T1000 (cell line): ENCODE results near the gene INO80C.

ENCODE experiments used
- DNase-seq: peaks from one replicate; lab custom pipeline; 2025; ENCODE audit warnings: mixed read lengths; lab: John Stamatoyannopoulos, UW

INO80C gene, protein sequence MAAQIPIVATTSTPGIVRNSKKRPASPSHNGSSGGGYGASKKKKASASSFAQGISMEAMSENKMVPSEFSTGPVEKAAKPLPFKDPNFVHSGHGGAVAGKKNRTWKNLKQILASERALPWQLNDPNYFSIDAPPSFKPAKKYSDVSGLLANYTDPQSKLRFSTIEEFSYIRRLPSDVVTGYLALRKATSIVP

DNA sequence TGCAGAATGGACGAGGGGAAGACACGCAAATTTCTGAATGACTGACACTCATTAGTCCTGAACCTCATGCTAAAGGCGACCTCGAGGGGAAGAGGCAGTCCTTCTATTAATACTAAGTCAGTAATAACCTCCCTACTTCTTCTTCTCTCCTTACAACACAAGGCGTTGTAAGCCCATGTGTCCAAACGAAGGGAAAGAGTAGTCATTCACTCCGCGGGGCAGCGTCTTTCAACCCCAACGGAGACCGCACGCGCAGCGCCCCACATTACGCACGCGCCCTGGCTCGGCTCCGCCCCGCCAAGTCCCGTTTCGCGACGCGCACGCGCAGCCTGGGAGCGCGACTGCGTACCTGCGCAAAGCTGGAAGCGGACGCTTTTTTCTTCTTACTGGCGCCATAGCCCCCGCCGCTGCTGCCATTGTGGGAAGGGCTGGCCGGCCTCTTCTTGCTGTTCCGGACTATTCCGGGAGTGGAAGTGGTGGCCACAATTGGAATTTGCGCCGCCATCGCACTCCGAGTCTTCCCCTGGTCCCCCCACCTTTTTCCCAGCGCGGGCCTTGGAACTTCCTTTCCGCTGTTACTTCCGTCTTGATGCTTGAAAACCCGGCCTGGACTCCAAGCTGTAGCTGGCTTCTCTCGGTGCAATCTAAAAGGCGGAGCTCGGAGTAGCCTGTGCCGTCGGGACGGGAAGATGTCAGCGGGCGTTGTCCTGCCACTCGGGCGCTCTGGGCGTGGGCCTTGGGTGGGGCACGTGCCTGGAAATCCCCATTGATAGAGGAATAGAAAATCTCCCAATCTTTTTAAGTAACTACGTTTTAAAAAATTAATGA lies at the start of gene INO80C:
Gene INO80C, minus strand, starts transcription at position 591 of the 828 bp plus-strand sequence. Its CDS starts 86 bp downstream, at position 505.
- DNase-seq = peak; percentile 68

DNA sequence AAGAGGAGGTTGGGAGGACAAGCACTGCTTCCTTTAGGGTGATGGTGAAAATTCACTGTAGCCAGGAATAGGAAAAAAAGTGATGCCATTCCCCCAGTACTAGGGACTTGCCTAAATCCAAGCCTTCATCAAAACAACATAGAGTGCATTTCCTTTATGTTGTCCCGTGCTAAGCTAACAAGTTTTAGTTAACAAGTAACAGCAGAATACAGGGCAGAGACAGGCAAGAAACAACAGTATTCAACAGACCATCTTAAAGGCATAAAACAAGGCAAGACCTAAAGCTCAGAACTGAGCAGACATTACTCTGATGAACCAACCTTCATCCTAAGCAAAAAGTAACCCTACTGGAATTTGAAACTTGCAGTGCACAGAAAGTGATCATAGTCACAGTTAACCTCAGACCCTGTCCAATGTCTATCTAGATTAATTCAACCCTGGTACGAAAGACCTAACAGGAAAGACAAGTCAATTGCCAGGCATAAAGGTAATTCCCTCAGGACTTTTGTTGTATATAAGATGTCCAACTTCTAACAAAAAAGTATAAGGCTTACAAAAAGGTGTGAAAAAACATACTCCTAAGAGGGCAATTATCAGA lies 49.3 kb upstream of the INO80C start:
- no peak for DNase-seq

DNA sequence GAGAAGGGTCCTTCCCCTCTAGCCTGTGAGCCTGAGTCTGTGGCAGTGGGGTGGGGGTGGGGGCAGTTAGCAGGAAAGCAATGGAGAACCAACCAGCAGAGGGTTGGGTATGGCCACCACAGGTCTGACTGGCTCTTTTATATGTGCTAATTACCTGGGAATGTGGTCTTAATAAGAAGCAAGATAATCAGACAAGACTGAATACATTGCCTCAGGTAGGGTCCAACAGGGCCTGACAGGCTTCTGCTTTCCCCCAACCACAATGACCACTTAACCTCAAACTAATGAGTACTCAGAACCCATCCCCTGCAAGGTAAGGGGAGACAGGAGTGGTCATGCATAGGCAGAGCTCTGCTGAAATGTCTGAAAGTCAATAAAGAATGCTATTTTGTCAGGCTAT lies 44.6 kb upstream of the INO80C start:
- DNase-seq = no peak

DNA sequence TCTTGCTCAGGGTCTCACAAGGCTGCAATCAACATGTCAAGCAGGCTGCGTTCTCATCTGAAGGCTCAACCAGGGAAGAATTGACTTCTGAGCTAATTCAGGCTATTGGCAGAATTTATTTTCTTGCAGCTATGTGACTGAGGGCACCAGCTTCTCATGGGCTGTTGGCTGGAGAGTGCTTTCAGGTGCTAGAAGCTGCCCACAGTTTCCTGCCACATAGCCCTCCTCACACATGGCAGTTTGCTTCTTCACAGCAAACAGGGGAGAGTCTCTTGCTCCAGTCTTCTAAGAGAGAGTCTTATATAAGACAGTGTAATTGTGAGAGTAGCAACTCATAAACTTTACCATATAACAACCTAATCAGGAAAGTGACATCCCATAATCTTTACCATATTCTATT lies 37.5 kb upstream of the INO80C start:
- no peak for DNase-seq

DNA sequence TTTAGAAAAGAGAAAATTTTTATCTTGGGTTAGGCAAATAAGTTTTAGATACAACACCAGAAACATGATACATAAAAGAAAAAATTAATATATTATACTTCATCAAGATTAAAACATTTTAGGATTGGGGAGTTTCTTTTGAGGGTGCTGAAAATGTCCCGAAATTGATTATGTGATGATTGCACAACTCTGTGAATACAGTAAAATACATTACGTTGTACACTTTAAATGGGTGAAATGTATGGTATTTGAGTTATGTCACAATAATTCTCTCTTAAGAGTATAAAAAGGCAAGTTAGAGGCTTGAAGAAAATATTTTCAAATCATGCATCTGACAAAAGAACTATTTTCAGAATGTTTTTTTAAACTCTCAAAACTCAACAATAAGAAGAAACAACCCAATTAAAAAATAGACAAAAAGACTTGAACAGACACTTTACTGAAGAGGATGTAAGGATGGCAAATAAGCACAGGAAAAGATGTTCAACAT lies 36.2 kb upstream of the INO80C start:
- no peak for DNase-seq

DNA sequence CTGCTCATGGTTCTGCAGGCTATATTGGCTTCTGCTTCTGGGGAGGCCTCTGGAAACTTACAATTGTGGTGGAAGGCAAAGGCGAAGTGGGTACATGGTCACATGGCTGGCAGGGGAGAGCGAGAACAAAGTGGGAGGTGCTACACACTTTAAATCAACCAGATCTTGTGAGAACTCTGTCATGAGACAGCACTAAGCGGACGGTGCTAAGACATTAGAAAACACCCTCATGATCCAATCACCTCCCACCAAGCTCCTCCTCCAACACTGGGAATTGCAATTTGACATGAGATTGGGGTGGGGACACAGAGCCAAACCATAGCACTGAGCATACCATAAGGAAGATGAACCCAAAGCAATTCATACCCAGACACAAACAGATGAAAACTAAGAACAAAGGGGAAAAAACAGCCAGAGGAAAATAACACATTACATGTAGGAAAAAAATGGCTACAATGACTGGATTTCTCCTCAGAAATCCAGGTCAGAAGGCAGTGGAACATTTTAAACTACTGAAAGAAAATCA lies 31.1 kb upstream of the INO80C start:
- DNase-seq = no peak

DNA sequence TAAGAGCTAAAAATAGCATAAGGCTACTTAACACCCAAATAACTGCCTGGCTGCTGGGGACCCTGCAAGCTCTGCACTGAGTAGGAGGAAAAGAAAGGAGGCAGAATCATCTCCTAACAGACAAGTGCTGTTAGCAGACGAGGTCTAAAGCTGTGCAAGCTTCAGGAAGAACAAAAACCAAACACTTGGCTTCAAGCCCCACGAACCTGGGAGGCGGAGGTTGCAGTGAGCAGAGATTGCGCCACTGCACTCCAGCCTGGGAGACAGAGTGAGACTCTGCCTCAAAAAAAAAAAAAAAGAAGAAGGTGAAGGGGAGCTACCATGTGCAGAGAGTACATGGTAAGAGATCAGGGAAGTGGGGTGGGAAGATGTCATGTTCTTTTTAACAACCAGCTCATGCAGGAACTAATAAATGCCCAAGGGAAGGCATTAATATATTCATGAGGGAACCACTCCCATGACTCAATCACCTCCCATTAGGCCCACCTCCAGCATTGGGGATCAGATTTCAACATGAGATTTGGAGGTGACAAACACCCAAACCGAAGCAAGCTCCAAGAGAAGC lies 28.8 kb upstream of the INO80C start:
- DNase-seq = no peak

DNA sequence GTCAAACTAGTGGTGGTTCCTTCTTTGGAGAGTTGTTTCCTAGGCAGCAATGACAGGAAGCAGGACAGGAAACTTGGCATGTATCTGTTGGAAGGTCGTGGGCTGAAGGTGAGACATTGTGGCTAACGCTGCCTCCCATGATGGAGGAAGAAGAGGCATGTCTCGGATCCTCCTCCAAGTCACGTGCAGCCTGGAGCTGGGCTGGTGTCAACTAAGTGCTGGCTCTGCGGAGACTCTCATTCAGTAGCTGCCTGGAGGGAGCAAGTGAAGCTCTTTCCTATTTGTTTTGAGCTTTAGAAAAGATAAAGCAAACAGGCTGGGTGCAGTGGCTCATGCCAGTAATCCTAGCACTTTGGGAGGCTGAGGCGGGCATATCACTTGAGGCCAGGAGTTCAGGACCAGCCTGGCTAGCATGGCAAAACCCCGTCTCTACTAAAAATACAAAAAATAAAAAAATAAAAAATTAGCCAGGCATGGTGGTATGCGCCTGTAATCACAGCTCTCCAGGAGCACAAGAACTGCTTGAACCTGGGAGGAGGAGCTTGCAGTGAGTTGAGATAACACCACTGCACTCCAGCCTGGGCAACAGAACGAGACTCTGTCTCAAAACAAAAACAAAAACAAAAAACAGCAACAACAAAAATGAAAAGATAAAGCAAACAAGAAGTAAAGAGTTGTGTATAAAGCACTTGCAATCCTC lies 28.2 kb upstream of the INO80C start:
- DNase-seq = no peak

DNA sequence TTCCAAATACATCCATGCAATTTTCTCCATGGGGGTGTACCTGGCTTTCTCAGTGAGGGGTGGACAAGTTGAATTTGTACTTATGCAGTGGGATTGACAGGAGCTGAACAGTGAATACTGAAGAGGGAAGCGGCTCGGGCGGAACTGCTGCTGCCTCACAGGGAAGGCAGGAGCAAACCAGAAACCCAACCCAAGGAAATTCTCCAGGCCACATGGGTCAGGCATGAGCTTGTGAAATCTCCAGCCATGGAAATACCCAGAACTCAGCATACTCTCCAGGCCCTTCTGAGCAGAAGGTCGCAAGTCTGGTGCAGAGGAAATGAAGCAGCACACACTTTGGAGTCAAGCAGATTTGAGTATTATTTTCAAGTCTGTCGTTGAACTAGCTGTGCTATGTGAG lies 26.5 kb upstream of the INO80C start:
- no peak for DNase-seq

DNA sequence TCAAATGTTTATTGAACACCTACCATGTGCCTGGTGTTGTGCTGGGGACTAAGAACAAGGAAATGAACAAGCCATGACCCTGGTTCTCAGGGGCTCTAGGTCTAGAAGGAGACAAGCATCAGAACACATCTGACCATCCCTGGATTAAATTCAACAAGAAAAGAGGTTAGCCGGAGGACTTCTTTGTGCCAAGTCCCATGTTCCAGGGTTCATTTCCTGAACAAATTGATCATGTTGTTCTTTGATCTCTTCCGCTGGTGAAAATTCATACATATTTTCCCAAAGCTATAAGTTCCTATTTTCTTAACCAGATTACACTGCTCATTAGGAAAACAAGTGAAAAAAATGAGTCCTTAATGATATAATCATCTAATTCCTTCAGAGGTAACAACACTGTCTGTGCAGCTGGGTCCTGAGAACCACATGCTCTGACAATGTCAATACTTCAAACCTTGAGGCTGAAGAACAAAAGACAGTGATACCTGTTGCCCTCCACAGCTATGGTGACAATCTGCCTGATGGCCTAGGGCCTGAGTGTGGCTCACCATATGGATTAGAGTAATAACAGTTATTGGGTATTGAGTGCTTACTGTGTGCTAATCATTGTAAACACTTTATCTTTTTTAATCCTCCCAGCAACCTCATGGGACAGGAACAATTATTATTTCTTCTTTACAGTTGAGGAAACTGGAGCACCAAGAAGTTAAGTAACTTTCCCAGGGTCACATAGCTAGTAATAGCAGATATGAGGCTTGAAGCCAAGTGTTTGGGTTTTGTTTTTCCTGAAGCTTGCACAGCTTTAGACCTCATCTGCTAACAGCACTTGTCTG lies 24.6 kb upstream of the INO80C start:
- no peak for DNase-seq

DNA sequence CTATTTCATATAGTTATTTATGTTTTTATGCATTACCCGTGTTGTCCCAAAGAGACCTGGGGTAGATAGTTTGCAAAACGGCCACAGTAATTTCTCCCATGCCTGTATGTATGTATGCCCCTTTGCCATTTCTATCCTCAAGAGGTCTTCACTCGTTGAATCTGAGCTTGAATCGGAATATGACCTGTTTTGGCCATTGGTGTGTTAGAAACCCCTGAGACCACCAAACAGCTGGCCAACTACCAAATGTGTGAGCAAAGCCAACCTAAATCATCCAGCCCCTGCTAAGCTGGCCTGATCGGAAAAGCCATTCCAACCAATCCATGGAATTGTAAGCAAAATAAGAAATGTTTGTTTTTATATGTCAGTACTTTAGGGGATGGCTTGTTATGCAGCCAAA lies 23.4 kb upstream of the INO80C start:
- no peak for DNase-seq

DNA sequence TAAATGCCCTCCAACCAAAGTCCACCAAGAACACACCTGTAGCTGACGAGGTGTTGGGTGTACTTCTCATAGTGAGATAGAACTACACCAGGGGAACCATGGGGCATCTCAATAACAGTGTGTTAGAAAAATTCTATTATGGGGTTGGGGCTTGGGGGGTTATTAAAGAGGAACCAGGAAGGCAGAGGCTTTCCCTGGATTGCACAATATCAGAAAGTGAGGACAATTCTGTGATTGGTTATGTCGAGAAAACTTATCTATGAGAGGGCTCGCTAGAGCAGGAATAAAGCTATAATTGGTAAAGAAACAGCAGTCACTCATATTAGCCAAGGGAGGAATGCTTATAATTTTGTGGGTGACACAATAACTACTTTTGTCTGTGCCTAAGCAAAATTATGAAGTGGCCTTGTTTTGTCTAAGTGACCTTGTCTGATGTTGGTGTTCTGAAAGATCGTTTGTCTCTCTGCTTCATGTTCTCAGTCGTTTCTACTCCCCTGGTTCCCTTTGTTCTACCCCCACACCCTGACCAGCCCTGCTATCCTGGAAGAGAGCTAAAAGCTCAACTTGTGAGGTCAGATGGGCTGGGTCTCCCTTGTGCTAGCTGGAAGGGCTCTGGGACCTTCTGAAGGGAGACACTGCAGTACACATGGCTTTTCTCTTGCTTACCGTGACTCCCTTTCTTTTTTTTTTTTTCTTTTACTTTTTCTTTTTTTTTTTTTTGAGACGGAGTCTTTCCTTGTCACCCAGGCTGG lies 21.6 kb upstream of the INO80C start:
- no peak for DNase-seq

DNA sequence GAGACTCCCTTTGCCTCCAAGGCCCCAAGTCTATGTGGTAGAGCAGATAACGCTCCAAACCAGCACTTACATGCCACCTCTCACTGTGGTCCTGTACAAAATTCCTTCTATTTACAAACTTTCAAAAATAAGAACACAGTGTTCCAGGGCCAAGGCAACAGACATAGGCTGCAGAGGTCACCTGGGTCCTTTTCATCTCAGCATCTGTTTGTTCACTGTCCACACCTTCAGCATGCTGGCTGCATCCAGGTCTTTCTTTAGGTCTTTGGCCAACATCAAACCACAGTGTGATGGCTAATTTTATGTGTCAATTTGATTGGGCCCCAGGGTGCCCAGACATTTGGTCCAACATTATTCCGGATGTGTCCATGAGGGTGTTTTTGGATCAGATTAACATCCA lies 20.0 kb upstream of the INO80C start:
- no peak for DNase-seq

DNA sequence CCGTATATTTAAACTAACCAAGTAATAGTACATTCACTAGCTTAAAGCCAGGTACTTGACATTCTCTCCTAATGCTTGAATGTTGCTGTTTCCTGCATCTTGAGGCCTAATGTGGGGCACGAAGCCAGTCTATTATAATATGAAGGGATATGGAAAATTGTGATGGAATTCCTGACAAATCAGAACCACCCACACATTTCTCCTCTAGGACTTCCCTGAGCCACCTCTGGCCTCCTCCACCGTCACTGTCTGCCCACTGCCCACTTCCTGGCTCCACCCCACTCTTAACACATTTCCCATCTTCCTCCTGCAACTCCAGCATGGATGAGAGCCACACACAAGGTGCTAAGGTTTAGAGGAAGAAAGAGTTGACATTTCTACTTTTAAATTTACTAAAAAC lies 19.0 kb upstream of the INO80C start:
- DNase-seq = no peak

DNA sequence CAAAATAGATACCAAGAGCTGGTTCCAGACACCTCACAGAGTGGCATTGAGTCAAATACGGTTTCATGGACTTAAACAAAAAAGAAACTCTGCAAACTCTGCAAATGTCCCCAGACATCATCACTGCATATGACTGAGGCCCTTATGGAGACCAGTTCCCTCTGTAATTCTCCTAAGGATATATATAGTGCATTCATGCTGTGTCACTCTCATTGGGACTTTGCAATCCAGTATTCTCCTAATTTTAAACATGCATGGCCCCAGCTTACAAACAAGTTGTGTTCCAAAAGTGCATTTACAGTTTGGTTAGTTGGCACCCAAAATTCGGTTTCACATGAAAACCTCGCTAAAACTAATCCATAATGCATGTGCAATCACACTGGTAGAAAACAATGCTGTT lies 18.6 kb upstream of the INO80C start:
- DNase-seq = no peak

DNA sequence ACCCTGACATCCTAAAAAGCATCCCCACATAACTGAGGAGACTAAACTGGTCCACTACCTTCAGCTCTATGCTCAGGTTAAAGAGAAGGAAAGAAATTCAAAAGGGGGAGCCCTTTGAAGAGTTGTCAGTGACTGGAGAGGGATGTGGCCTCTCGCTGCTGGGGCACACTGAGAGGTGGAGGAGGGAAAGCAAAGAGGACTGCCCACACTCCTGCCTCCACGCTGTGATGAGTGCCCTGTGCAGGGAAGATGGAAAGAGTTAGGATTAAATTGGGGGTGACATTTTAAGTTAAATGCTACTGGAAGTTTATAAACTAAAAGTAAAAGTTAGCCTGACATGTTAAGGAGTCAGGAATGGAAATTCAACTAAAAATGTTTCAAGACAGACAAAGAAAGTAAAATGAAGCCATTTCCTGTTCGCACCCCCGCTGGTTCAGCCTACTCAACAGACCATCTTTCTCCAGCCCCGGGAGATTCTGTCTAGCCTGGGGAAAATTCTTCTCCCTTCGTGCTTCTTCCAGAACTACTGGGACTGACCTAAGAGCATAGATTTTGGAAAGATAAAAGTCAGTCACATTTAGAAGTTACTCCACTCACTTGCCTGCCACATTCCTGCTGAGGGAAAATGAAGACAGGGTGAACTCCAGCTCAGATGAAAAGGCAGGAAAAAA lies 17.8 kb upstream of the INO80C start:
- no peak for DNase-seq

DNA sequence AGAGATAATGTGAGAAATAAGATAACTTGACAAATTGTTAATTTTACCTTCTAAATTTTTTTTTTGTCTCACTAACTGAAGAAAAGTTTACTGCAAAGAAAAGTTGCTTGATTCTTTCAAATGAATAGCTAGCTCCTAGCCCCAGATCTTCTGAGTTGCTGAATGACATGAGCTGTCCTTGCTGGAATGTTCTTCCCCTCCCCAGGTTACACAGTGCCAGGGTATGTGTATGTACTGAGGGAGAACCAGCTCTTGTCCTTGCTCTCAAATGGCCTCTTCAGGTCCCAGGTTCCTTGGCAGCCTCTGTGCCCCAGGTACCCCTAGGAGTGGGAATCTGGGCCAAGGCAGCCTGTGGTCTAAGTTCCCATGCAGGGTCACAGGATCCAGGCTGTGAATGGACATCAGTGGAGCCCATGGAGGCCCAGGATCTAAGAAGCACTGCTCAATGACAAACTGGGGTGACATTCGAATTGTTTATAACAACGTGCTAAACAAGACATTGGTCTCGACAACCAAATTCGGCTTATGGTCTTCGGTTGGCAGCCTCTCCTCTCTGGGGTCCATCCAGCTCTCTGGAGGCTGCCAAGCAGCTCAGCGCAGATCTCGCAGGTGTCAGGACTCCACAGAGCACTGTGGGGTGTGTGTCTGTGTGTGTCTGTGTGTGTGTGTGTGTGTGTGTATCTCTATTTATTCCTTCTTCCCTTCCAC lies 17.1 kb upstream of the INO80C start:
- DNase-seq = no peak

DNA sequence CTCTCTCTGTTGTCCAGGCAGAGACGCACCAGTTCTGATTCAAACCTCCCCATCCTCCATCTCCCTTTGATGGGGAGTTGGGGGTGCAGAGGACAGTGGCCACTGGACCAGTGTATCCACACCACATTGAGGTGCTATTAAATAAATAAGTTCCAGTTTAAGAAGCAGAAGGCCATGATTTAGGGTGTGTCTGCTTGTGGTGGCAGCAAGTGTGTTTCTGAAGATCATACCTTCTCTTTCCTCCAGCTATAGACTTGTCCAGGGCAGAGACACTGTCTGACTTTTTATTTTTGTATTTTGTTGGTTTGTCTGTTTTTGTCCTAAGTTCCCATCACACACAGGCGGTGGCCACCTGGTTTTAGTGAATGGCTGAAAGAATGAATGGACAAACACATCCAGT lies 16.5 kb upstream of the INO80C start:
- DNase-seq = no peak
